Activated CD4-positive, CD25-positive, alpha-beta regulatory T cell treated with anti-CD3 and anti-CD28 coated beads, Interleukin-2, amount 50 U/mL, for 72 hours (primary cell): ENCODE measurements around the gene RAI14.
A peak's percentile ranks its signal among the peaks of the same experiment; 100 is the strongest.

Source experiments
- DNase-seq: peaks from one replicate; pipeline ENCODE4 v3.0.0; 2021

RAI14 gene

GRCh38 chr5:34648039-34648839, 7.9 kb upstream of the RAI14 start:
- DNase-seq, result no peak

- no peak for DNase-seq
Measured at GRCh38 chr5:34648840-34649158, 7.3 kb upstream of the RAI14 start.

GRCh38 chr5:34651791-34652190, 4.3 kb upstream of the RAI14 start:
- no peak for DNase-seq

- DNase-seq, result no peak
Measured at GRCh38 chr5:34652466-34652865, 3.7 kb upstream of the RAI14 start.

GRCh38 chr5:34652914-34653313, 3.2 kb upstream of the RAI14 start:
- no peak for DNase-seq

- DNase-seq, result no peak
Measured at GRCh38 chr5:34653708-34654107, 2.4 kb upstream of the RAI14 start.

- DNase-seq, result no peak
Measured at GRCh38 chr5:34655354-34655991, 655 bp upstream of the RAI14 start.

- DNase-seq, result peak; percentile 29
Measured at GRCh38 chr5:34656700-34657273, 659 bp downstream of the RAI14 start.

- DNase-seq, result no peak
Measured at GRCh38 chr5:34657274-34657921, 1.3 kb downstream of the RAI14 start.

- no peak for DNase-seq
Measured at GRCh38 chr5:34657988-34658387, 1.9 kb downstream of the RAI14 start.

GRCh38 chr5:34659168-34659567, 3.0 kb downstream of the RAI14 start:
- no peak for DNase-seq

- DNase-seq, result no peak
Measured at GRCh38 chr5:34660444-34660843, 4.3 kb downstream of the RAI14 start.

GRCh38 chr5:34663771-34664496, 7.8 kb downstream of the RAI14 start:
- no peak for DNase-seq

GRCh38 chr5:34666392-34667080, 10.4 kb downstream of the RAI14 start:
- DNase-seq, result no peak

- no peak for DNase-seq
Measured at GRCh38 chr5:34667705-34668104, 11.6 kb downstream of the RAI14 start.

GRCh38 chr5:34669931-34670516, 13.9 kb downstream of the RAI14 start:
- DNase-seq, result no peak

GRCh38 chr5:34672196-34672595, 16.1 kb downstream of the RAI14 start:
- no peak for DNase-seq

GRCh38 chr5:34673463-34674125, 17.5 kb downstream of the RAI14 start:
- no peak for DNase-seq

GRCh38 chr5:34674187-34674586, 18.1 kb downstream of the RAI14 start:
- no peak for DNase-seq

GRCh38 chr5:34675857-34676256, 19.7 kb downstream of the RAI14 start:
- no peak for DNase-seq

GRCh38 chr5:34676416-34676815, 20.3 kb downstream of the RAI14 start:
- no peak for DNase-seq

- DNase-seq, result no peak
Measured at GRCh38 chr5:34677428-34677827, 21.3 kb downstream of the RAI14 start.
